Stimulated activated CD4-positive, alpha-beta T cell treated with anti-CD3 and anti-CD28 coated beads, Interleukin-12 subunit alpha, Interleukin-12 subunit beta, amount 100 ng/mL, for 48 hours (primary cell): Measurements from ENCODE around the gene IRX1.

ENCODE experiments used
- DNase-seq, 3 donors: peaks; one replicate each; pipeline ENCODE4 v3.0.0-alpha.2; 2020; ENCODE audit warnings: low read depth in 2 of 3, low spot score in 1 of 3

IRX1 gene

GRCh38 chr5:3600106-3601060 is 4.8 kb downstream of the IRX1 start:
- no peak for DNase-seq

- no peak for DNase-seq
These were observed 5.6 kb downstream of the IRX1 start for GRCh38 chr5:3601061-3601710.

GRCh38 chr5:3601911-3602782 is 6.5 kb downstream of the IRX1 start:
- no peak for DNase-seq

- no peak for DNase-seq
These were observed 7.3 kb downstream of the IRX1 start for GRCh38 chr5:3602785-3603502.

GRCh38 chr5:3604501-3604900 is 8.9 kb downstream of the IRX1 start:
- DNase-seq = no peak

- DNase-seq = no peak
These were observed 9.8 kb downstream of the IRX1 start for GRCh38 chr5:3605298-3606010.

GRCh38 chr5:3606121-3606831 is 10.6 kb downstream of the IRX1 start:
- DNase-seq = no peak

- no peak for DNase-seq
These were observed 12.0 kb downstream of the IRX1 start for GRCh38 chr5:3607541-3608181.

GRCh38 chr5:3609120-3609681 is 13.6 kb downstream of the IRX1 start:
- DNase-seq = no peak

GRCh38 chr5:3612591-3613042 is 17.0 kb downstream of the IRX1 start:
- DNase-seq = no peak

- no peak for DNase-seq
These were observed 18.1 kb downstream of the IRX1 start for GRCh38 chr5:3613726-3614125.

- DNase-seq = no peak
These were observed 19.6 kb downstream of the IRX1 start for GRCh38 chr5:3615217-3615616.

- DNase-seq = no peak
These were observed 20.2 kb downstream of the IRX1 start for GRCh38 chr5:3615829-3616228.

- no peak for DNase-seq
These were observed 23.9 kb downstream of the IRX1 start for GRCh38 chr5:3619579-3619978.

GRCh38 chr5:3622961-3623360 is 27.3 kb downstream of the IRX1 start:
- DNase-seq = no peak

GRCh38 chr5:3625626-3626025 is 30.0 kb downstream of the IRX1 start:
- DNase-seq = no peak

GRCh38 chr5:3634061-3634460 is 38.4 kb downstream of the IRX1 start:
- no peak for DNase-seq

GRCh38 chr5:3639175-3639574 is 43.5 kb downstream of the IRX1 start:
- no peak for DNase-seq

- DNase-seq = no peak
These were observed 46.6 kb downstream of the IRX1 start for GRCh38 chr5:3642231-3642630.
